GM21786 (cell line): ENCODE data around the gene RBPJ.

Experiments
- ATAC-seq: cut with Tn5 transposase; IDR thresholded peaks from one replicate; pipeline ENCODE4 v1.9.1; 2021; ENCODE audit not compliant: unreplicated experiment

The RBPJ gene

DNA sequence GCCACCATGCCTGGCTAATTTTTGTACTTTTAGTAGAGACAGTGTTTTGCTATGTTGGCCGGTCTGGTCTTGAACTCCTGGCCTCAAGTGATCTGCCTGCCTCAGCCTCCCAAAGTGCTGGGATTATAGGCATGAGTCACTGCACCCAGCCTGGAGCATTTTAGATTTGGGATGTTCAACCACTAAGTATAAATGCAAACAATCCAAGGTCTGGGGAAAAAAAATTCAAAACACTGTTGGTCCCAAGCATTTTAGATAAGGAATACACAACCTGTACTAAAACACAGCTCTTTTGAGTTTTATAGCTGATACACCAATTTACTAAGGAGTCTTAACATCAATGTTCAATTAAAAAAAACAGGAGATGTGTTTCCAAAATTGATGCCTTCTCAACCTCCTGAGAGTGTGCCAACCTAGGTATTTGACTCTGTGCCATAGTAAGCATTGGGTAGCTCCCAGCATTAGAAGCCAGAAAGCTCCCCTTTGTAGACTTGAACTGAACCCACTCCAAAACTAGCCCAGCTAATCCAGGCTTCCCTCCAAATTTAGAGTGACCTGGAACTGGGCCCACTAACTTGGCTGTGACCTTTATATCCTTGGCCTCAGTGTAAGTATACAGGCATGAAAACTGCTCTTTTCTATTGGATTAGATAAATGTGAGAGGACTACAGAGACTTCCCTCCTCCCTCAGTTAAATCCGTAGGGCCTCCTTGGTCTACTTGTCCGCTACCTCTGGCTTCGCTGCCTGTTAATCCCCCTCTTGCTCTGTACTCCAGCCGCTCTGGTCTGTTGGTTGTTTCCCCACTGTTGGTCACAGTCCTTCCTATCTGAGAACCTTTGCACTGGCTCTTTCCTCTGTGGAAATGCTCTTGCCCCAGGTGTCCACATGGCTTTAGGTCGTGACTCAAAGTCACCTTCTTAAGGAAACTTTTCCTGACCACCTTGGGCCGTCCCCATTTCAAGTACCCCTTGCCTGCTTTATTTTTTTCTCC is 91.9 kb downstream of the RBPJ start:
- ATAC-seq: no peak

DNA sequence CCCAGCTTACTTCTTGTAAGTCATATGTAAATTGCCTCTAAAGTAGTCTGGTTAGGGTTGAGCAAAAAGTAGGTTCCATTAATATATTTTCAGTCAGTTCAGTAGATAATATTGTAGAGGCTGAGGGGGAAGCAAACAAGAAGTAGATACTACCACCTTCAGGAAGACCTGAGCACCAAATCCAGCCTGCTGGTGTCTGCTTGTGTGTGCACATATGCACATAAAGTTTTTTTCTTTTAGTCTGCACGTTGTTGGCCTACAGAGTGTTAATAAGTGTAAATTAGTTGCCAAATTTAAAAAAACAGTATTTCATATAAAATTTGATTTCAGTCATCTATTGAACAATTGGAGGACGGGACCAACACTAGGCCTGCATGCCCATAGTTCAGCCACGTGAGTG is 92.8 kb downstream of the RBPJ start:
- ATAC-seq: no peak

DNA sequence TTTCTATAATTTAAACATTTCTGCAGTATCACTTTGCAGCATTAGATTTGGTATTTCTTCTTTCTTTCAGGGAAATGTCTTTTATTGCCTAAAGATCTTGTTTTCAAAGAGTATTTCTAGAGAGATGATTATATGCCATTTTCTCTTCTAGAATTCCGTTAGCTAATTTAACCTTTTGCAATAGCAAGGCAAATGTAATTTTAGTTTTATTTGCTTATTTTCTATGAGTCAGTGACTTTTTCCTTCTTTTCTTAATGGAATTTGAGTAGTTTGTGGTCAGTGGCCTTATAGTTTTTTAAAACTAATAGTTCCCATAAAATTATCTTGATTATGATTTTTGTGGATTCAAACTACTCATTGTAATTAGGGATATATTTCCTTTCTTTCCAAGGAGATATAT is 97.3 kb downstream of the RBPJ start:
- no peak for ATAC-seq

DNA sequence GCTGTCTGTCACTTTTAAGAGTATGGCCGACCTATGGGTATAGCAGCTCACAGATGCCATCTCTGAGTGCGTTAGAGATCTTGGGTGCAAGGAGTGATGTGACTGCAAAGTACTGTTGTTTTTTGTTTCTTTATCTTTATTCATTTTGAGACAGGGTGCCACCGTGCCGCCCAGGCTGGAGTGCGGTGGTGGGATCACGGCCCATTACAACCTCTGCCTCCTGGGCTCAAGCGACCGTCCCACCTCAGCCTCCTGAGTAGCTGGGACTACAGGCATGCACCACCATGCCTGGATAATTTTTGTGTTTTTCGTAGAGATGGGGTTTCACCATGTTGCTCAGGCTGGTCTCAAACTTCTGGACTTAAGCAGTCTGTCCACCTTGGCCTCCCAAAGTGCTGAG is 98.0 kb downstream of the RBPJ start:
- ATAC-seq: no peak

DNA sequence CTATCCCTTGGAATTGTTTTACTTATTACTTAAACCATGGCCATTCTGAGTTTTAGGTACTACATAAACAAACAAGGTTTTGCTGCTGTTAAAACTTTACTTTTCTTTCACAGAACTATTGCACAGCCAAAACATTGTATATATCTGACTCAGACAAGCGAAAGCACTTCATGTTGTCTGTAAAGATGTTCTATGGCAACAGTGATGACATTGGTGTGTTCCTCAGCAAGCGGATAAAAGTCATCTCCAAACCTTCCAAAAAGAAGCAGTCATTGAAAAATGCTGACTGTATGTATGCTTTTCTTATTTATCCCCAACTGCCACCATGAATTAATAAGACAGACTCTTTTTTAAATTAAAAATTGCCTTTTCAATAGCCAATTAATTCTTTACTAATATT is 99.6 kb downstream of the RBPJ start:
- no peak for ATAC-seq

DNA sequence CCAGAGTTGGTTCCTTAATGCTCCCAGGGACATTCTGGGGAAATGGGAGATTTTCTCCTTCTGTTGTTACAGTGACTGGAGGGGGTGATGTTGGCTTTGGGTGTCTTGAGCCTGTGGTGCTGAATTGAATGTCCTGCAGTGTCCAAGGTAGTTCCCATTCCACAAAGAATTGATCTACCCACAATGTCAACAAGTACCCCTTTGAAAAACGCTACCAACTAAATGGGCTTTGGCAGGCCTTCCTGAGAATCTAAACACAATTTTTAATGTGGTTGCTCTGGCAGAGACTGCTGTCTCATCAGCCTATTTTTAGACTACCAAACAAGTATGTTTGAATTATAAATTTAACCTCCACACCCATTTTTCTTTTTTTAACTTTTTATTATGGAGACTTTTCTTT is 100.1 kb downstream of the RBPJ start:
- ATAC-seq: no peak

DNA sequence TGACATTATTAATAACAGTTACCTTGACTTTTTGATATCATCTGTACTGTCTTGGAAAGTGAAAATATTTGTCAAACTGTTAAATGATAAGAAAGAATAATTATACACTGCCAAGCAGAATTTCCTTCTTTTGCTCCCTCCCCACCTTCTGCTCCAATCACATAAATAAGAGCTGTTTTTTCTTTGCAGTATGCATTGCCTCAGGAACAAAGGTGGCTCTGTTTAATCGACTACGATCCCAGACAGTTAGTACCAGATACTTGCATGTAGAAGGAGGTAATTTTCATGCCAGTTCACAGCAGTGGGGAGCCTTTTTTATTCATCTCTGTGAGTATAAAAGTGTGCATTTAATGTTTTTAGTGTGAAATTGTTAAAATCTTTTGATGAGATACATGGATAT is 103.3 kb downstream of the RBPJ start:
- ATAC-seq: no peak

DNA sequence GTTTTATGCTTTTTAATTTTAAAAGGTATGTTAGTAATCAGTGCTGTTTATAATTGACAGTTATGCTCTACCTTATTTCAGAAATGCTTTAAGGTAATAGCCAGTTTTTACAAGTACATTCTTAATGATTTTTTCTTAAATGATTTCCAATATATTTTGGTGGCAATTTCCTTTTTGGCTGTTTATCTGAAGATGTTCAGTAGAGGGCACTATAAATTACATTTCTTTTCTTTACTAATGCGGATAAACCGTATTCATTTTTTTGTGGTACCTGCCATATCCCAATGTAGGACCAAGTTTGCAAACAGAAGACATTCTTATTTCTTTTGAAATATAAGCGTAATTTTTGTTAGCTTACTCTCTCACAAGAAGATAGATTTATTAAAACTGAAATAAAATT is 104.0 kb downstream of the RBPJ start:
- no peak for ATAC-seq

DNA sequence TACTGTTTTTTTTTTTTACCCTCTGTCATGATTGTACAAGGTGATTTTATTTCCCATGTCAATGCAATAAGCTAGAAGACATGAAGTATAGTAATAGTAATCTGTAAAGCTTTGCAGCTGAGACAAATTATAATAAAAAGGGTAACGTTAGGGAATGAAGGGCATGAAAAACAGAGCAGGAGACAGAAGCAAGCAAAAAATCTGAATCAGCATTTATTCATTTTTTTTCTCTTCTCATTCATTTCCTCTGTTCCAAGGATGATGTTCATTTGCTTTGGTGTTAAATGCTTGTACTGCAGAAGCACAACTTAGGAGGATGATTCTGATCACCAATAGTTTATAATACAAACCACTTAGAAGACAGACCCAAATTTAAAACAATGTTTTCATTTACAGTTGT is 105.1 kb downstream of the RBPJ start:
- ATAC-seq: no peak

DNA sequence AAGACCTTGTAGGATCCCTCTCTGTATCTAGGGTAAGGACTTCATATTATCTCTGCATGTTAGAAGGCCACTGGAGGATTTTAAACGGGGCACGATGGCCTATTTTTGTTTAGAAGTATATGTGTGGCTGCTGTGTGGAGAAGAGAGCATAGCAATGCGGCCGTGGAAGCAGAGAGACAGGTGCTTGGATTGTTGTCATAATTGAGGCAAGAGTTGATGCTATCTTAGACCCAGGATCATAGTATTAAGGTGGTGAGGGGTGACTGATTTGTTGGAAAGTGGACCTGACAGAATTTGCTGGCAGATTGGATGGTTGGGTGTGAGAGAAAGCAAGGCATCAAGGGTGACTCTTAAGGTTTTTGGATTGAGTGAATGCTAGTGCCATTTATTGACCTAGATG is 106.1 kb downstream of the RBPJ start:
- ATAC-seq: no peak

DNA sequence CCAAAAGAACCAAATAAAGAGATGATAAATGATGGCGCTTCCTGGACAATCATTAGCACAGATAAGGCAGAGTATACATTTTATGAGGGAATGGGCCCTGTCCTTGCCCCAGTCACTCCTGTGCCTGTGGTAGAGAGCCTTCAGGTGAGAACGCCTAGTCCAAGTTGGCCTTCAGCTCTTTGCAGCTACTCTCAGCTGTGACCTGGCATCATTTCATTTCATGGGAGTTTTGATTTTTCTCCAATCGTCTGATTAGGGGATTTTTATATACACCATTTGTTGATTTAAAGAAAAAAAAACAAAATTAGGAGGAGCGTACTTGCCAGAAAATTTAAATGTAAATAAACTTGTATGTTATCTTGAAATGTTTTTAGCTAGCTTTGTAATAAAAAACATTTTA is 109.1 kb downstream of the RBPJ start:
- ATAC-seq: no peak

DNA sequence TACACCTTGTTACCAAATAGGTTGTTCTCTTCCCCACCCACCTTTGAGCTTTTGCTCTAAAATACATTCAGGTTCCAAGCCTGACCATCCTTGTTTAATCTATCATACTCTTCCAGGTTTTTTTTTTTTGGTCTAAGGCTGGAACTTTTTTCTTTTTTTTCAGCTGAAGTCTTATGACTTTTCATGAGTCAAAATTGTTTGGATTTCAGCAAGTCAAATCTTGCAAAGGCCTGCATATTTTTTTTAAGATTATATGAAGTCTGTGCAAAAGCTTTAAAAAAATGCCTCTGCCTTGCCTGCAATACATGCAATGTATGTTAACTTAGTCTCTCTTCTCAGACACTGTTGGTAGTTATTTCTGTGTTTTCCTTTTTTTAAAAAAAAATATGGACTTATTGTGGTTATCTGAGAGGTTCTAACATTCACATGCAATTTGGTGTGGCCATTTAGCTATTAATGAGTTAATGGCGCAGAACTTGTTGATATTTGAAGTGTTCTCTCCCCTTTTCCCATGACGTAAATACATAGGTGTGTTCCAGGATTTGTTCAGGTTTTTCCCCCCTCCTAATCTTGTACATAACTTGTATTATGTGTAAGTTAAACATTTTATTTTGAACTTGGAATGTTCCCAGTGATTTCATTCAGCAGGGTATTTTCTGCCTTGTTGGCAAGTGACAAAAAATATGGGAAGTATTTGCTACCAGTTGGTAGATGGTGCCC is 110.8 kb downstream of the RBPJ start:
- ATAC-seq: no peak

DNA sequence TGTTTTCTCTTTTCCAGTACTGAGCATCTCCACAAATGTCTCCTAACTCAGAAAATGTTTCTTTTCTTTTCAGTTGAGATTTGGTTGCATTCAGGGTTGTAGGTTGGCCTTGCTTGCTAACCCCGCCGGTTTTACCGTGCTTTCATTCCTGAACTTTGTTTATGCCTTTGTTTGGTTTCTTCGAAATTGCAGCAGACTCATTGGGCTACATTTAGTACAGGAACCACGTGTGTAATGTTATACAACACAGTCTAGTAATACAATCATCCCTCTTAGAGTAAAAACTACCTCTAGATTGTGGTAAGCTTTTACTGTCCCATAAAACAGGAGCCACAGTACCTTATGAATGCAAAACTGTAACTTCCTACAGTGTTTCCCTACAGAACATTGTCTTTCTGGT is 111.6 kb downstream of the RBPJ start:
- no peak for ATAC-seq

DNA sequence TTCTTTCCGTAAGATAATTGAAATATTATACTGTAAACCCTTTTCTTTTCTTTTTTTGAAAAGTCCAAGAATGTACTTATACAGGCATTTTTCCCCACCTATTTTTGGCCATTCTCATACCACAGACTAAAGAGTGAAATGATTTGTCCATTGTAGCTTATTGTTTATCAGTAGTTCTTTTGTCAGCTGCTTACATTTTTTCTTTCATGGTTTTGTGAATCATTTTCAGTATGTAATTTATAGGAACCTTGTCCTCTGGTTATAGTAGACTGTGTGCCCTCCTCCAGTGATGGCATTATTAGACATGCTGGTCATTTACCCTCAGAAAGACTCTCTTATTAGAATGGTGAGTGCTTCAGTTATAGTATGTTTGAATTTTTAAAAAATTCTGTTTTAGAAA is 112.7 kb downstream of the RBPJ start:
- no peak for ATAC-seq

DNA sequence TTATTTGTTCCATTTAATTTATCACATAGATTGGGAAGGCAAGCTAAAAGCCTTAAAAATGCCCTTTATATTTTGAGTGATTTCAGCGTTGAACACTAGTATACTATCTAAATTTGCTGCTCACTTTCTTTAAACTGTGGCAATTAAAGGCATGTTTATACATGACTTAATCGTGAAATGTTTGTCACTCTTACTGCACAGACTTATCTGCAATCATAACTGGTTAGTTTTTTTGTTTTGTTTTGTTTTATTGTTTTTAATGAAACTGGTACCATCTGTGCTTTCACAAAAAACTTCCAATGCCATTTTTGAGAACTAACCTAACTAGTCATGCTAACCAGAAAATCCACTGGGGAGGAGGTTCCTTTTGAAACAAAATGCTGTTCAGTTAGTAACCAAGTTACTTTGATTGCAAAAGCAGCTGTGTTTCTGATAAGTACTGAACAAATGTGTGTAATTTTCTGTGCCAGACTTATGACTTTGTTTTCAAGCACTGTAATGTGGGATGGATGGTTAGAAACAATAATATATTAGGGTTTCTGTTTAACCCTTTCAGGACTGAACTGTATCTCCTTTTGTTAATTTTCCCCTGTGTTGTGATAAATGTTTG is 113.3 kb downstream of the RBPJ start:
- ATAC-seq: no peak

DNA sequence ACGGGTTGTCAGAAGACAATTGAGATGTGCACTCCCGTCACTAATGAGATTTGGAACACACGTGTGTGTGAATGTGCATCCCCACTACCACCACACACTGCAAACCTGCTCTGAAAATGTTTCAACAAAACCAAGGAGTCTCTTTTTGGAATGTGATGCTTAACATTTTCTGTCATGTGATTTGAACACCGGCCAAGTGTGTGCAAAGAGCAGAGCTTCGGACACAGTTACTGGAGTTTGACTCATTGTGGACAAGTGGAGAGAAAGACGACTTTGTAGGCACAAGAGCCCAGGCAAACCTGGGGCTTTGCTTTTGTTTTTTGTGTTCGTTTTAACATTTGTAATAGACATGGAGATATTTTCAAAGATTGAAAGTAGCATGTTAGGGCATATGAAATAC is 120.3 kb downstream of the RBPJ start:
- ATAC-seq: no peak

DNA sequence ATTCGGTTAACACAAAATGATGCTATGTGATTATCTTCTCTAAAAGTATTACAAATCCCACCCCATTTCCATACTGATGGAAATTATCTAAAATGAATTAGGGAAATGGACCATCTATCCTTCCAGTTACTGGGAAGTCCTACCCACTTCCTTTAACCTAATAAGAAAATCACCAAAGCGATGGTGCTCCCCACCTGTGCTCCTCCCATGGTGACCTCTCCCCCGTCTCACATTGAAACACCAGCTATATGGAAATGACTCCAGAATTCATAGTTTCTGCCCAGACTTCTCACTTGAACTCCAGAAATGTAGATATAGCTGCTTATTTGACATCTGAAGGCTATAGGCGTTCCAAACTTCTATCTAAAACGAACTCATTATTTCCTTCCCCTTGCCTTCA is 121.0 kb downstream of the RBPJ start:
- no peak for ATAC-seq

DNA sequence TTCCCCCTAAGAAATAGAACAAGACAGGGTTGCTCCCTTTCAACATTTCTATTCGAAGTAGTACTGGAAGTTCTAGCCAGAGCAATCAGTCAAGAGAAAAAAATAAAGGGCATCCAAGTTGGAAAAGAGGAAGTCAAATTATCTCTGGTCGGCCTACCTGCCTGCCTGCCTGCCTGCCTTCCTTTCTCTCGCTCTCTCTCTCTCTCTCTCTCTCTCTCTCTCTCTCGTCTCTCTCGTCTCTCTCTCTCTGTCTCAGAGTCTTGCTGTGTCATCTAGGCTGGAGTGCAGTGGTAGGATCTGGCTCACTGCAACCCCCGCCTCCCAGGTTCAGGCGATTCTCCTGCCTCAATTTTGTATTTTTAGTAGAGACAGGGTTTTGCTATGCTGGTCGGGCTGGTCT is 126.6 kb downstream of the RBPJ start:
- no peak for ATAC-seq

DNA sequence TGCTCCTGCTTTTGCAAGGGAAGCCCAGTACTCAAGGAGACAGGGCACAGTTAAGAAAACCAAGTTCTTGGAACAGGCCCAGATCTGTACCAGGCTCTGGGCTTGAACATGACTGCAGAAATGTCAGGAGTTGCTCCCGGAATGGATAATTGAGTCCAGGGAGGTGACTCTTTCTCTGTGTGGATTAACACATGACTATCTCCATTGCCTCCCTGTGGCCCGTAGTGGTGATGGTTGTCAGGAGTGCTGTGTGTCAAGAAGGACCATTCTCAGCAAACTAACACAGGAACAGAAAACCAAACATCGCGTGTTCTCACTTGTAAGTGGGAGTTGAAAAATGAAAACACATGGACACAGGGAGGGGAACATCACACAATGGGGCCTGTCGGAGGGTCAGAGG is 129.6 kb downstream of the RBPJ start:
- no peak for ATAC-seq

DNA sequence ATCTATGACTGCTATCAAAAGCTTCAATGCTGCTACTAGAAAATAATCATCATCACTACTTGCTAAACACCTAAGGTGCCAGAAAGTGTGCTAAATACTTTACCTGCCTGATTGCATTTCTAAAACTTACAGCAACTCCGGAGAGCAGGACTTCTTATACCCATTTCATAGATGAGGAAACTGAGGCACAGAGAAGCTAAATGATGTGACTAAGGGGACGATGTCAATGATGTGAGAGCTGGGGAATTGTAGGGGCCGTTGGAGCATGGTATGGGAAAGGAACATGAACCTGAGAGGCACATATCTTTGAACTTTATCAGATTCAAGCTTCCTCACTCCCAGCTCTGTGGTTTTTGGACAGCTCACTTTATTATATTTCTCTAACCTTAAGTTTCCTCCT is 130.8 kb downstream of the RBPJ start:
- no peak for ATAC-seq

DNA sequence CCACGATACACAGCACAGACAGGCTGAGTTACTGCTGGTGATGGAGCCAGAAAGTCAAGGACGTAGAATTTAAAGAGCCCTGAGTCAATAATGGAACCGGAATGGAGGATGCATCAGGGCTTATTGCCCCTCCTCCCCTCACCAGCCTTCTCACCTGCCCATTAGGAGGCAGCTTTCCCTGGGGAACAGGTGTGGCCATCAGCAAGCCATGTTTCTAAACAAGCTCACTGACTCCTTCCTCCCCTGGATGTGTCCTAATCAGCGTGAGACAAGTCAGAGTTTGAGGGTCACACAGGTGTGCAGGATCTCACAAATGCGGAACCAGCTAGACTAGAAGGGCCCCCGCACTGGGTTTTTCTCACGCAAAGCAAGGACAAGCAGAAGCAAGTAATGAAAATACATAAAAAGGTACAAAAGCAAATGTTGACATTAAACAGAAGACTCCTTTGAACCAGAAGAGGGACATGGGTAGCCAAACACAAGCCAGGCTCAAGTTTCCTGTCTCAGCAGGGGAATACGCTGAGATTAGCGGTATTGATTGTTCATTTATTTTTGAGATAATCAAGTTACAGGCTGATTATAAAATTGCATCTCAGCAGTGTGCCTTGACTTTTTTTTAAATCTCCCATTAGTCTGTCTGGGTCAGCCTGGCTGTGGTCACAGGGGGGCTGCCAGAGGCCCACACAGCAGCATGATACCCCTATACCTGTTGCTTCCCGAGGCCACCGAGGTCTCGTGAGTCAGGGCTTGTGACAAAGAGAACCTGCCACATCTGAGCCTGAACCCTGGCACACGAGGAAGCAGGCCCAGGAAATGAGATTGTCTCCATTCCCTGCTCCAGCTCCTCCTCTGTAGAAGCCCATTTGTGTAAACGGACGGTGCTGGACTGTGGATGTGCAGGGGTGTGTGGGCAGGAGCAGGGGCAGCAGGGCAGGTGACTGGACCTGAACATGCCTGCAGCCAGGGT is 132.0 kb downstream of the RBPJ start:
- no peak for ATAC-seq
